ENCODE measurements around the gene FBXO33.

Gene FBXO33

GRCh38 chr14:39430762-39431415 is 1.3 kb downstream of the FBXO33 start:
- DNase-seq (ENCODE audit: low read depth), result no peak

GRCh38 chr14:39428118-39428517 is 4.1 kb downstream of the FBXO33 start:
- no peak for DNase-seq (ENCODE audit: low read depth)

DNA sequence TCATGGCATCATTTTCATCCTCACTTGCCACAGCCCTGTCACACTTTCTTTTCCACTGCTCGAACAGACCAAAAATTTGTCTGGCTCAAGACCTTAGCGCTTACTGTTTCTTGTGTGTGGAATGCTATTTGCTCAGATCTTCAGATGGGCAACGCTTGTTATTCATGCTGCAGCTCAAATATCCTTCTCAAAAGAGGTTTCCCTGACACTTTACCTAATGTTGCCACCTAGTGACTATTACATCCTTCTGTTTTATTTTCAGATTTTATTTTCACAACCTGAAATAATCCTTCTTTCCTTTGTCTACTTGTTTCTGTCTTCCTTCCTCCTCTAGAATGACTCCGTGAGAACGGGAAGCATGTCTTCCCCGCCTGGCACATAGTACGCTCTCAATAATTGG is 5.6 kb downstream of the FBXO33 start:
- DNase-seq (ENCODE audit: low read depth), result no peak

DNA sequence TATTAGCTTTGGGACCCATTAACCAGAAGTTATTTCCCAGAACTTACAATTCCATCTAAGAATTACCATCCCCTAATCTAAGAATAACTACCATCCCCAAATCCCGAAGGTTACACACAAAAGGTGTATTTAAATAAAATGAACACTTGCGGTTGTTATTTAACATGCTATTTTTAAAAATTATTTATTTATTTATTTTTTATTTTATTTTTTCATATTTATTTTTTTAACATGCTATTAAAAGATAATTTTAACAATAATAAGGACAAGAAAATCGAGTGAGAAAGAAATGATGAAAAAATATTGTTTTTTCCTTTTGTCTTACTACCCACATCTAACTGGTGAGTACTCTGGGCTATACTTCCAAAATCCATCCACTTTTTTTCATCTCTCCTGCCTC is 6.3 kb downstream of the FBXO33 start:
- DNase-seq (ENCODE audit: low read depth), result no peak

DNA sequence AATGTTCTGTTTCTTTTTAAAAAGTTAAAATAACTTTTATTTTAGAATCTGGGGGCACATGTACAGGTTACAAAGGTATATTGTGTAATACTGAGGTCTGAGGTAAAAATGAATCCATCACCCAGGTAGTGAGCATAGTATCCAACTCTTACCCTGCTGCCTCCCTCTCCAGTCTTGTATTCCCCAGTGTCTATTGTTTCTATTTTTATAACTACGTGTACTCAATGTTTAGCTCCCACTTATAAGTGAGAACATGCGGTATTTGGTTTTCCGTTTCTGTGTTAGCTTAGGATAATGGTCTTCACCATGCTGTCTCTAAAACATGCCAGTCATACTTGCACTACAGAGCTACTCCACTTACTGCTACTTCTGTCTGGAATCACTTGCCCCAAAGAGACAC is 8.4 kb downstream of the FBXO33 start:
- DNase-seq (ENCODE audit: low read depth), result no peak

- DNase-seq (ENCODE audit: low read depth), result no peak
Observed at GRCh38 chr14:39422243-39422642, 10.0 kb downstream of the FBXO33 start.

GRCh38 chr14:39419272-39419671 is 13.0 kb downstream of the FBXO33 start:
- DNase-seq (ENCODE audit: low read depth), result no peak

- no peak for DNase-seq (ENCODE audit: low read depth)
Observed at GRCh38 chr14:39417014-39417413, 15.2 kb downstream of the FBXO33 start.

- no peak for DNase-seq (ENCODE audit: low read depth)
Observed at GRCh38 chr14:39416072-39416471, 16.2 kb downstream of the FBXO33 start.

DNA sequence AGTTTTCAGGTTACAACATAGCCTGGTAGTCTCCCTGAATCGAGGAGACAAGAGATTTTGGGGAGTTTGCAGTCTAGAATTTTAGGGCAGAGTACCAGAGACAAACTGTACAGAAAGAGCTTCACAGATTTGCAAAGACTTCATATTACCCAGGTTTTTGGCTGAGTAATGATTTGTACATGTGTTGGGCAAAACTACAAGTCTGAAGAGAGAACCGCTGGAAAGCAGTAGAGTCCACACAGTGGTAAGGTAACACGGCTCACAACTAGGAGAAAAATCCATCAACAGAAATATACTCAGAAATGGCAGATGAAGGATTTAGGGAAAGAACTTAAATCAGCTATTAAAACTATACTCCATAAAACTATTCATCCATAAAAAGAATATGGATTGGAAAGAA is 25.7 kb downstream of the FBXO33 start:
- DNase-seq (ENCODE audit: low read depth), result no peak

DNA sequence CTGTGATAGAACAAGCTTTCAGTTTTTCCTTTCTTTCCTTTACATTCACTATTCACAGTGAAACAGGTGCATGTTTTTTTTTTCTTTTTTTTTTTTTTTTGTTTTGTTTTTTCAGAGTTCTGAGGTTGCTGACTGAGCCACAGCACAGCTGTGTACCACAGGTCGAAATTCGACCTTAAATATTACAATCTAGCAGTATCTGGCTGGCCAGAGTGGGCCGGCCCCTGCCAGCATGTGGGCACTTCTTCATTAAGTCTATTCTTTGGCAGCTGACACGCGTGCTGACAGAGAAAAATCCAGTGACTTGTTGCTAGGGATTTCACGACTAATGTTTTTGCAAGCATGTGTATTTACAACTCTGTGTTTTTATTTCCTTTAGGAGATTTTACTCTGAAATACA is 33.9 kb downstream of the FBXO33 start:
- no peak for DNase-seq (ENCODE audit: low read depth)

DNA sequence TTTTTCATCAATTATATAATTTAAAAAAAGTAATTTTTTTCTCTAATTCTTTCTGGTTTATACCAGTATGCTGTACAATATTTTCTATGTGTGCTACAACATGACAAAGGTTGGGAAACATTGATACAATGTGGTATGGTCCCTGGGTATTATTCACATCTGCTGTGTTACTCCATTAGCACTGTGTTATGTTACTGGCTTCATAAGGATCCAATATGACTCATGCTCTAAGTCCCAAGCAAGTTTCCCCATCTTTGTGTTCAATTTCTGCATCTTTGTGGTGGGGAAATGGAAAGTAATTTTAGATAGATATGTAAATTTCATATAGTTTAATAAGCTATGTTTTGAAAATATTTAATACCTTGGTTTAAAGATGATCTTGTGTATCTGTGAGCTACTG is 35.8 kb downstream of the FBXO33 start:
- no peak for DNase-seq (ENCODE audit: low read depth)

- DNase-seq (ENCODE audit: low read depth), result no peak
Observed at GRCh38 chr14:39395555-39396254, 36.5 kb downstream of the FBXO33 start.

GRCh38 chr14:39393289-39393688 is 38.9 kb downstream of the FBXO33 start:
- no peak for DNase-seq (ENCODE audit: low read depth)

DNA sequence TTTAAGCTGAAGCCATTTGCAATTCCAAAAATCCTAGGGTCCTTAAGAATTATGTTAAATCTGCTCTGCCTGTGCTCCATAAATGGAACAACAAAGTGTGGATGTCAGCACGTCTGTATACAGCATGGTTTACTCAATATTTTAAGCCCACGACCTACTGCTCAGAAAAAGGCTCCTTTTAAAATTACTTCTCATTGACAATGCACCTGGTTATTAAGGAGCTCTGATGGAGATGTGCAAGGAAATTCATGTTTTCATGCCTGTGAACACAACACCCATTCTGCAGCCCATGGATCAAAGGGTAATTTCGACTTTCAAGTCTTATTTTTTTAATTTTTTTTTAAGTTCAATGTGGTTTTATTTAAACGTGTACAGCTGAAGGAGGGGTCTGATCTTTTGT is 48.1 kb downstream of the FBXO33 start:
- DNase-seq (ENCODE audit: low read depth), result no peak

DNA sequence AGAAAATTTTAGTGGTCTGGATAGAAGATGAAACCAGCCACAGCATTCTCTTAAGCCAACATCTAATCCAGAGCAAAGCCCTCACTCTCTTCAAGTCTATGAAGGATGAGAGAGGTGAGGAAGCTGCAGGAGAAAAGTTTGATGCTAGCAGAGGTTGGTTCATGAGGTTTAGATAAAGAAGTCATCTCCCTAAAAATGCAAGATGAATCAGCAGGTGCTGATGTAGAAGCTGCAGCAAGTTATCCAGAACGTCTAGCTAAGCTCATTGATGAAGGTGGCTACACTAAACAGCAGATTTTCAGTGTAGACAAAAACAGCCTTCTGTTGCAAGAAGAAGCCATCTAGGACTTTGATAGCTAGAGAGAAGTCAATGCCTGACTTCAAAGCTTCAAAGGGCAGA is 48.5 kb downstream of the FBXO33 start:
- no peak for DNase-seq (ENCODE audit: low read depth)

- no peak for DNase-seq (ENCODE audit: low read depth)
Observed at GRCh38 chr14:39383026-39383660, 49.1 kb downstream of the FBXO33 start.

GRCh38 chr14:39382463-39382862 is 49.8 kb downstream of the FBXO33 start:
- DNase-seq (ENCODE audit: low read depth), result no peak

DNA sequence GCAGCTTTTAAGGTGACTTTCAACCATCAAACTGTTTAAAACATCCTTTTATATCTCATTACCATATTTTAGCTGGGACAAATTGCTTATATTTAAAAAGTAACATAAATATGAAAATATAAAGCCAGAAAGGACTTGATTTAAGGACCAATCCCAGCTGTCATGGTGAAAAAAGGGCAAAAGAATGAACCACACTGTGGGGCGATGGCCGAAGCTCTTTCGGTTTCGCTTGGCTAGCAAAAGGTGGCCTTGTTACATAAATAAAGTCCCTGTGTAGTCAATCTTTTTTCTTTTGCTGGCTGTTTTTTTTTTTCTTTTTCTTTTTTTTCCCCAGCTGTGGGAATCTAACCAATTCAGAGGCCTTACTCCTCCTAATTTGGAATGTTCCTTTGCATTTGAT is 50.9 kb downstream of the FBXO33 start:
- no peak for DNase-seq (ENCODE audit: low read depth)

DNA sequence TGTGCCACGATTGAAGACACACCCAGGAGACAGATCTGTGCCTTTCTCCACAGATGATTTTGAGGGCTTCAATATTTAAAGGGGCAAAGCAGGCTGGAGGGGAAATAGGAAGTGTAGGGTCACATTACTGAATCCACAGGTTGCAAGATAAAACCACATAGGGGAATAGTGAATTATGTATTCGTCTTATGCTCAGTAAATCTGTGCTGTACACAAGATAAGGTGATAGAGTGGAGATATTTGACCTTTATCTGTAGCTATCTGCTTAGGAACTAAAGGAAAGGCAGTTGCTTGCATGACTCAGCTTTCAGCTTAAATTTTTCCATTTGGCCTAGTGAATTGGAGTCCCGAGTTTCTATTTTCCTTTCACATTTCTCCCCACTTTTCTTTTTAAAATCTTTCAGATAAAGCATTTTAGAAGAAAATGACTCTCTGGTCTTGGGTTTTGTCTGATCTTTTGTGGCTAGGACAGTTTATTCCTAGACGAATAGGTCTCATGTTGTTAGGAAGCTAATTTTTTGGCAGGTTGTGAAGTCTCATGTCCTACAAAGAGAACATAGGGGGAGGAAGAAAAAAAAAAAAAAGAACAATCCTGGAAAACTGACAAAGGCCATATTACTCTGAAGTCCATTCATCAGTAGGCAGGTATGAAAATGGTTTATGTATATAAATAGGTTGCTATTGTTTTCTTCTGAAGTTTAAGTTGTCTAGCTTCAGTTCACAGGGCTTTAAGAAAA is 55.4 kb downstream of the FBXO33 start:
- DNase-seq (ENCODE audit: low read depth), result no peak

GRCh38 chr14:39374851-39375250 is 57.4 kb downstream of the FBXO33 start:
- no peak for DNase-seq (ENCODE audit: low read depth)

DNA sequence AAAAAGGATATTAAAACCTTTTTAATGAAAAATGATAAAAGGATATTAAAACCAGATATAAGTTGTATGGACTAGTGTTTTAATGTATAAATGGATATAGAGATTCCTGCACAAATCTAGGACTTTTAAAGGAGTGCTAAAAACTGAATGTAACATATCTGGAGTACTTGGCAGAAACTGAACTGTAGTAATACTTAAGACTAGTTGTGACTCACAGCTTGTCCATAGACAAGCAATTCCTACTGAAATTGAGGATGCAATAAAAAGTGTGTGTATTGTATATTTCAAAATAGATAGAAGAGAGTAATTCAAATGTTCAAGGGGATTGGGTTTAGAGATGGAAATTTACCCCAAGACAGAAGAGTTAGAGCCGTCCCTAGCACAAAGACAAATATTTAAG is 59.6 kb downstream of the FBXO33 start:
- DNase-seq (ENCODE audit: low read depth), result no peak

- DNase-seq (ENCODE audit: low read depth), result no peak
Observed at GRCh38 chr14:39370415-39370814, 61.8 kb downstream of the FBXO33 start.

All from activated T-helper 1 cell treated with Interleukin-2 at 50 U/mL for 16 hours (primary cell).